GM12801 (cell line): ENCODE data around the gene RGS14.

Source experiments
- TF ChIP-seq, protein P1 (sequence below): IDR thresholded peaks from one replicate; pipeline ENCODE4 v1.5.1; 2011; ENCODE audit warnings: control low read depth; ENCODE audit not compliant: insufficient read length; ENCODE audit errors: extremely low read depth

Gene RGS14

DNA sequence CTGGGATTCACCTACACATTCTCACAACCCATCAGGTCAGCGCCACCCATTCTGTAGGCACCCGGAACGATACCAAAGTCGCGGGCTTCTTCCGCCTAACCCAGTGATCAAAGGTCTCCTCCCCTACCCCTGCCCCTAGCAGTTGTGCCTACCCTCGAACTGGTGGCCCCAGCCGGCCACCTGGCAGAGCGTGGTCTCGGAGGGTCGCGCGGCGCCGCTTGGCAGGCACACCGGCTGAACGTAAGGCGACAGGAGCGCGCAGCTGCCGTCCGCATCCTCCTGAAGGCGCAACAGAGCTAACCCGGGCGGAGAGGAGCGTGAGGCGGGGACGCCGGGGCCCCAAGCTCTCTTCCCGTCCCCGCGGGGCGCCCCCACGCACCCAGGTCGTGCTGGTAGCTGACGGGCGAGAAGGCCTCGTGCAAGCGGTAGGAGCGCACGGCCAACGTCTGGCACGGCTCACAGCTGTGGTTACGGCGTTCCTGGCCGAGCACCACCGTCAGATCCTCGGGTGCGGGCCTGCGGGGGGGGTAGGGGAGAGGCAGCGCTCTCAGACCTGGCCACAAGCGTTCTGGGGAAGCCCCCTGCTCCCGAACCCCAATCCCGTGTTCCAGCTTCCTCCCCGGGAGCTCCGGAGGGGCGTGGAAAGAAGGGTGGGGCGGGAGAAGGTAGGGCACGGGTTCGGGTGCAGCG is 45.5 kb downstream of the RGS14 start:
- TF ChIP-seq, protein P1, sequence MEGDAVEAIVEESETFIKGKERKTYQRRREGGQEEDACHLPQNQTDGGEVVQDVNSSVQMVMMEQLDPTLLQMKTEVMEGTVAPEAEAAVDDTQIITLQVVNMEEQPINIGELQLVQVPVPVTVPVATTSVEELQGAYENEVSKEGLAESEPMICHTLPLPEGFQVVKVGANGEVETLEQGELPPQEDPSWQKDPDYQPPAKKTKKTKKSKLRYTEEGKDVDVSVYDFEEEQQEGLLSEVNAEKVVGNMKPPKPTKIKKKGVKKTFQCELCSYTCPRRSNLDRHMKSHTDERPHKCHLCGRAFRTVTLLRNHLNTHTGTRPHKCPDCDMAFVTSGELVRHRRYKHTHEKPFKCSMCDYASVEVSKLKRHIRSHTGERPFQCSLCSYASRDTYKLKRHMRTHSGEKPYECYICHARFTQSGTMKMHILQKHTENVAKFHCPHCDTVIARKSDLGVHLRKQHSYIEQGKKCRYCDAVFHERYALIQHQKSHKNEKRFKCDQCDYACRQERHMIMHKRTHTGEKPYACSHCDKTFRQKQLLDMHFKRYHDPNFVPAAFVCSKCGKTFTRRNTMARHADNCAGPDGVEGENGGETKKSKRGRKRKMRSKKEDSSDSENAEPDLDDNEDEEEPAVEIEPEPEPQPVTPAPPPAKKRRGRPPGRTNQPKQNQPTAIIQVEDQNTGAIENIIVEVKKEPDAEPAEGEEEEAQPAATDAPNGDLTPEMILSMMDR, result no peak

DNA sequence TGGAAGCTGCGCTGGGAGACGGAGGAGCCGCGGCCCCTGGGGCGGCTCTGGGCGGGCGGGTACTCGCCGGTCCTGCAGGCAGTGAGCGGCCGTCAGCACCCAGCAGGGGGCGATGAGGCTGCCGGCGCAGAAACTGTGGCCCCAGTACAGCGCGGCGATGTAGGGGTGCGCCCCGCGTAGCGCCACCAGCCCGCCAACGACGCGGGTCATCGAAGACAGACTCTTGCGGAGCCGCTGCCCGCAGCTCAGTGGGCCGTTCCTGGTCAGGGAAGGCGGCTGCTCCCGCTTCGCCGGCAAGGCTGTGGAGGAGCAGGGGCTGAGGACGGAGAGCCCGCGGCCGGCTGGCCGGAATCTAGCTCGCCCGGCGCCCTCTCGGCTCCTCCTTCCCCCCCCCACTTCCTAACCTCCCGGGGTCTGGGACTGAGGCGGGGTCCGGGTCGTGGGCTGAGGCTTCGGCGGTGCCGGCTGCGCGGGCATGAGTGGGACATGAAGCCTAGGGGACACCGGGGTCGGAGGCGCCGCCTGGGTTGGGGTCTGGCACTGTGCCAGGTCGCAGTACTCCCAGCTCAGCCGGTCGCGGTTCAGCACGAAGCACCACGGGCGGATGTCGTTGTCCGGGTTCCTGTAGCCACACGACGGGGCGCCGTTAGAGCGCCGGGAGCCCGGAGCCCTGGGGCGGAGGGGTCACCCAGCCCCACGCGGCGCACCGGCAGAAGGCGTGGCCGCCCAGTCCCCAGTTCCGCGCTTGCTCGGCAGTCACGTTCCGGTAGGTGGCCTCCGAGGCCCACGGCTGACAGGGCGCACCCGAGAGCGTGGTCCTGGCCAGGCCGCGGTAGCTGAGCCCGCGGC is 46.3 kb downstream of the RGS14 start:
- TF ChIP-seq, protein P1, result no peak

DNA sequence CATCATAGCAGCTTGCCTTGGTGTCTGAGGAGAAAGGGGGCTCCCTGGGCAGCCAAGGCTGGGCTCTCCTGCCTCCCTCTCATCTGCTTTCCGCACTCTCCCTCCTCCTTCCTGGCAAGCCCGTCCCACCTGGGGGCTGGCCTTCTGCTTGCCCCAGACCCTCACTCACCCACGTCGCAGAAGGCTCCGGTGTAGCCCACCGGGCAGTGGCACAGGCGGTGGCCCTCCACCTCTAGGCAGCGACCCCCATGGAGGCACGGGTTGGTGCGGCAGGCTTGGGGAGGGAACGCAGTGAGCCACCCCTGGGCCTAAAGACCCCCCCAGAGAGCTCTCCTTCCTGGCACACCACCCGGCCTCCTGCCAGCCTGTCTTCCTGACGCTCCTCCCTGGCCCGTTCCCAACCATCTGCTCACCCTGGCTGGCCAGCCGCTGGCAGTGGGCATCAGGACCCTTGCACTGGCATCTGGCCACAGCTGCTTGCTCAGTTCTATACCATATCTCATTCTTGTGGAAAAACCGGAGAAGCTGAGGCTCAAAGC is 47.0 kb downstream of the RGS14 start:
- TF ChIP-seq, protein P1, result no peak

DNA sequence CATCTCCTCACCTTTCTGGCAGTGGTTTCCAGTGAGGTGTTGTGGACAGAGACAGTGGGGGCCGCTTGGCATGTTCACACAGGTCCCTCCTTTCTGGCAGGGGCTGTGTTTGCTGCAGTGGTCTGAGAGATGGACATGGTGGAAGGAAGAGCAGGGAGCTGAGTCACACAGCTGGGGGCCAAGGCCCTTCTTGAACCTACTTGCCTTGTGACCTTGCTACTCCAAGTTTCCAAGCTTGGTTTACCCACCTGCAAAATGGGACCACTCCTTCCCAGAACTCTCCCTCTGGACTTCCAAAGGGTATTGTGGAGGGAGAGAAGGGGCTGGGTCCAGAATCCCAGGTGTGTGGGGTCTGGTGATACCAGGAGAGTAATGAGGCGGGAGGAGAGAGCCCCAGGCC is 47.6 kb downstream of the RGS14 start:
- TF ChIP-seq, protein P1, result no peak

DNA sequence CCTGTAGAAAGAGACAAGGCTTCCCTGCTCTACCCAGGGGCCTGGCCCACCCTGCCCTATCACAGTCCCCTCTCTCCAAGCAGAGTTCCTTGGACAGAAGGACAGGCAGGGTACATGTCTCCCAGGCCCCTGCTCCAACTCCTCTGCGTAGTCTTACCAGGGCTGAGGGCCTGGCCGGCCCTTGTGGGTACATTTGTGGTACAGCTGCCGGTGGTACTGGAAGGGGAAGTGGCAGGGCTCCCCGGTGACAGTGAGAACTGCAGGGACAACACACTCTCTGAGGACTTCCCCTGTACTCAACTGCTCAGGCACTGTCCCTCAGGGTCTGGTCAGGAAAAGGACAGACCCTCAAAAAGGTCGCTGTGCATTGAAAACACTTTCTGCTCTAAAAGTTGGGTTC is 48.1 kb downstream of the RGS14 start:
- TF ChIP-seq, protein P1, result no peak

DNA sequence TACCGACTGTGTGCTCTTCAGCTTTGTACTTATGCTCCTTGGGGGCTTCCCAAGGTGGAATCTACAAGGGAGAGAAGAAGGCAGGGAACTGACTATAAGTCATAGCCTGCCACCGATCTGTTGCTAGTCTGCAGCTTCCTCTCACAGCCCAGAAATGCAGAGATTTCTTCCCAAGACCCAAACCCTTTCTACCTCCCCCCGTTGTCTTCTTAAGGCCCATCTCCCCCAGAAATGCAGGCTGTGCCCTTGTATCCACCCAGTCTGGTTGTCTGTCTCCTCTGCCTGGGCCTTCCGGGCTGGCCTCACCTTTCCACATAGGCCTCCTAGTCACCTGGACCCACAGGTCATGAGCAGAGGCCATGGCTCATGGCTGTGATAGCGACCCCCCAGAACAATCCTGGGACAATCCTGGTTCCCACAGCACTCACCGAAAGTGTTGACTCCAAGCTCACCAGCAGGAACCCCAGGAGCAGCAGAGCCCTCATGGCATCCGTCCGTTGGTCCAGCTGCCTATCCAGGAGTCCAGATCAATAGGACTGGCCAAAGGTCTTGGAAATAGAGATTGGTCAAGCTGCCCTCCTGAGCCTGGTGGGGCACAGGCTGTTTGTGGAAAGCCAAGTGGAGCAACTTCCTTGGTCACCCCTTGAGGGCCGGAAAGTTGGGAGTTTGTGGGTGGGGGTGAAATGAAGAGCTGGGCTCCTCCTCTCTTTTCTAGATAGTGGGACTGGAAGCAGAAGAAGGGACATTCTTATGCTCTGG is 51.5 kb downstream of the RGS14 start, which contains the start of gene F12:
TSS of gene F12 (minus strand) at position 522 of the 759 bp plus-strand sequence. CDS start at position 485, 37 bp downstream.
- TF ChIP-seq, protein P1, result no peak

DNA sequence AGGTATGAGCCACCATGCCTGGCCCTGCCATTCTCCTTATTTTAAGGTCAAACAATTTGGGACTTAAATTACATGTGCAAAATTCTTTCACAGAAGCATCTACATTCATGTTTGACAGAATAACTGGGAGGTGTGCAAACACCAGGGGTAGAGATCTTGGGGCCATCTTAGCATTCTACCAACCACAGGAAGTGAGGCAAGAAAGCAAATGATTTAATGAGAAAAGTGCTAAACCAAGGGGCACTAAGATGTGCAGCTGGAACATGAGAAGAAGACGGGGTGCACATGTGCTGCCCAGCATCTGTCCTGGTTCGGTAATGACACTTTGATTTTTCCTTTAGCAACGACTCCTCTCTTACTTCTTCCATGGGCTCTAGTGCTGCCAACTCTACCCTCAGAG is 52.9 kb downstream of the RGS14 start:
- TF ChIP-seq, protein P1, result no peak
